B cell (primary cell): ENCODE measurements around the gene OSM. TPM values are rescaled to one million over a fixed set of nuclear protein-coding genes. Genes with fewer than 3 reads are reported as not detected.

Experiments
- ATAC-seq: fragments of 200-7000 bp; cut with Tn5 transposase; one replicate; pipeline ENCODE4 v1.10.0; 2021; ENCODE audit warnings: low read depth, mild to moderate bottlenecking, moderate number of reproducible peaks, moderate library complexity
- CTCF ChIA-PET: fragments of 350-600 bp; sonication (Branson Sonifier 250); formaldehyde crosslinking; loops from one replicate; lab custom pipeline; 2021; ENCODE audit warnings: antibody characterized with exemption, inconsistent platforms; lab: Charles Lee
- POLR2A ChIA-PET: fragments of 350-600 bp; sonication (Branson Sonifier 250); formaldehyde crosslinking; loops from one replicate; lab custom pipeline; 2021; ENCODE audit warnings: antibody characterized with exemption; lab: Charles Lee
- DNase-seq: peaks from one replicate; pipeline ENCODE4 v3.0.0; 2013
- H2AFZ ChIP-seq: 2 replicates; pipeline ENCODE4 v1.6.1; 2012; ENCODE audit warnings: mild to moderate bottlenecking, low read depth, low read length; ENCODE audit not compliant: insufficient read depth, poor library complexity, severe bottlenecking
- H3K27ac ChIP-seq, 2 donors: 1 replicate in 1 of 2; 2 replicates in 1 of 2; pipeline ENCODE4 v1.5.1; 2012 to 2013; ENCODE audit warnings: low read length in 2 of 2, mild to moderate bottlenecking in 2 of 2, moderate library complexity in 1 of 2
- H3K27me3 ChIP-seq, 4 experiments: fragments of 200-600 bp in 1 of 4; sonication (generic) in 1 of 4; replicated peaks in 1 of 4; 1 replicate in 2 of 4; 2 replicates in 2 of 4; pipeline versions ENCODE4 v1.6.1 to v1.7.0; 2013 to 2016; ENCODE audit warnings: low read length in 3 of 4, mild to moderate bottlenecking in 2 of 4, mixed read lengths in 1 of 4, moderate library complexity in 1 of 4; ENCODE audit not compliant: insufficient read depth in 4 of 4, control insufficient read depth in 3 of 4; ENCODE audit errors: control extremely low read depth in 1 of 4
- H3K36me3 ChIP-seq, 2 experiments: replicated peaks in 1 of 2; 1 replicate in 1 of 2; 2 replicates in 1 of 2; pipeline versions ENCODE4 v1.6.1 to v1.7.1; 2013; ENCODE audit warnings: low read length in 1 of 2; ENCODE audit not compliant: insufficient read depth in 2 of 2, control insufficient read depth in 1 of 2; ENCODE audit errors: control extremely low read depth in 1 of 2, extremely low read depth in 1 of 2
- H3K4me1 ChIP-seq, 2 donors: fragments of 200-600 bp in 1 of 2; sonication (generic) in 1 of 2; 1 replicate in 1 of 2; 2 replicates in 1 of 2; pipeline versions ENCODE4 v1.5.1 to v1.6.1; 2013 to 2017; ENCODE audit warnings: low read length in 2 of 2; ENCODE audit not compliant: control insufficient read depth in 2 of 2, insufficient read depth in 2 of 2
- H3K4me2 ChIP-seq: replicated peaks from 2 replicates; pipeline ENCODE3; 2012; ENCODE audit warnings: mild to moderate bottlenecking, low read depth, low read length; ENCODE audit not compliant: poor library complexity, severe bottlenecking
- H3K4me3 ChIP-seq, 5 experiments: fragments of 200-600 bp in 1 of 5; sonication (generic) in 1 of 5; 1 replicate in 3 of 5; 2 replicates in 2 of 5; pipeline versions ENCODE4 v1.5.1 to v1.7.0; 2011 to 2016; ENCODE audit warnings: low read length in 4 of 5, mild to moderate bottlenecking in 4 of 5, low read depth in 2 of 5, control low read depth in 1 of 5, moderate library complexity in 1 of 5; ENCODE audit not compliant: insufficient read depth in 1 of 5; ENCODE audit errors: control extremely low read depth in 1 of 5, extremely low read depth in 1 of 5
- H3K79me2 ChIP-seq: fragments of 200-600 bp; sonication (generic); one replicate; pipeline ENCODE4 v1.6.0; 2016; ENCODE audit warnings: low read length; ENCODE audit not compliant: control insufficient read depth, insufficient read depth
- H3K9ac ChIP-seq: fragments of 200-600 bp; sonication (generic); 2 replicates; pipeline ENCODE4 v1.6.1; 2017; ENCODE audit warnings: mild to moderate bottlenecking, low read length, moderate library complexity
- H3K9me3 ChIP-seq, 3 donors: one replicate each; pipeline versions ENCODE4 v1.6.1 to v1.7.1; 2013; ENCODE audit warnings: low read length in 2 of 3; ENCODE audit not compliant: control insufficient read depth in 2 of 3, insufficient read depth in 1 of 3; ENCODE audit errors: control extremely low read depth in 1 of 3
- H4K20me1 ChIP-seq: 2 replicates; pipeline ENCODE4 v1.6.0; 2012; ENCODE audit warnings: mild to moderate bottlenecking, low read length; ENCODE audit not compliant: insufficient read depth, control insufficient read depth, poor library complexity, severe bottlenecking
- H3K27ac Mint-ChIP-seq: one replicate; pipeline ENCODE4 v1.8.0; 2021; ENCODE audit warnings: mixed read lengths
- H3K27me3 Mint-ChIP-seq: one replicate; pipeline ENCODE4 v1.8.0; 2021; ENCODE audit warnings: mixed read lengths
- H3K4me1 Mint-ChIP-seq: one replicate; pipeline ENCODE4 v1.8.0; 2021; ENCODE audit warnings: mixed read lengths
- H3K4me3 Mint-ChIP-seq: one replicate; pipeline ENCODE4 v1.8.0; 2021; ENCODE audit warnings: mixed read lengths
- H3K9me3 Mint-ChIP-seq: one replicate; pipeline ENCODE4 v1.8.0; 2022; ENCODE audit warnings: mixed read lengths; ENCODE audit not compliant: insufficient read depth
- CTCF ChIP-seq: fragments of 200-600 bp; IDR thresholded peaks from one replicate; pipeline ENCODE4 v1.8.0; 2022; ENCODE audit warnings: antibody characterized with exemption, mild to moderate bottlenecking
- EZH2 ChIP-seq: IDR thresholded peaks from 2 replicates; pipeline ENCODE4 v1.6.1; 2012; ENCODE audit warnings: borderline replicate concordance, low read depth, mild to moderate bottlenecking, moderate library complexity, low read length; ENCODE audit not compliant: insufficient read depth, poor library complexity, severe bottlenecking
- WGBS: methylation state at CpG from one replicate; pipeline ENCODE4 v1.1.5; 2013; ENCODE audit warnings: missing lambda C conversion rate; ENCODE audit not compliant: insufficient coverage; 5-methylcytosine and 5-hydroxymethylcytosine counted together
- intact Hi-C: fragments of 100-400 bp; cut with micrococcal nuclease; formaldehyde crosslinking; loops from one replicate; pipeline ENCODE4 v1.10.0; 2022
- polyA plus RNA-seq: library from polyadenylated mRNA; depleted of rRNA; stranded (reverse); fragments of >200 nt; gene quantifications from 2 replicates; pipeline ENCODE4 v1.2.3, GENCODE V29; 2012
- total RNA-seq, 2 donors: library from RNA; stranded (reverse); fragments of 120-200 nt in 1 of 2; gene quantifications; 1 replicate in 1 of 2; 2 replicates in 1 of 2; pipeline versions ENCODE4 v1.2.3 to v1.2.4, GENCODE V29; 2013 to 2022

OSM gene
- total and polyA plus RNA-seq, 2 donors (not counting 1 experiment from before 2014, with no cell fraction given): 1.8 to 12.5 TPM

DNA sequence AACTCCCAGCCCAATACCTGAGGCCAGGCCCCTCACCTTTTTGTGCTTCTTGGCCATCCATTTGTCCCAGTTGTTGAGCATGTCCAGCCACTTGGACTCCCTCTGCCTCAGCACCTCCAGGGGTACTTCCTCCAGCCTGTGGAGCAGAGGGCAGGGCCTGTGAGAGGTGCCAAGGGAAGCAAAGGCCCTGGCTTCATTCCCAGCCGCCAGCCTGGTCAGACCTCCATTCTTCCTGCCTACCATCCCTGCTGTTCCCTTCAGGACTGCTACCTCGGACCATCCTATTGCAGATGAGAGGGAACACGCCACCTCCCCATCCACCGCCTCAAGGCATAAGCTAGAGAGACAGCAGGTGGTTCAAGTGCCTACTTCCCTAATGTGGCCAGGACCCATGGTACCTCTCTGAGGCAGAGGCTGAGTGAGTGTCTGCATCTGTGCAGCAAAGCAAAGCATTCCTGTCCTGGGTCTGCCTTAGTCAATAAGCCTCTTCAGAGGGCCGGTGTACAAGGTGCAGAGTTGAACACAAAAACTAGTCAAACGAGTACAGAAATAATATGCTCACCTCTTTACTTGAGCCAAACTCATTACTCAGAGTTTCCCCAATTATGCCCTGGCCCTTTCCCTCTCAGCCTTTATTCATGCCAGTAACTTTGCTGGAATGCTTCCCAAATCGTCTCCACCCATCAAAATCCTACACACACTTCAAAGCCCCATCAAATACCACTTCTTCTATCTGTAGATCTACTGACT is 38.0 kb upstream of the OSM start:
- Histone ChIP-seq H3K27ac (peak overlapping the region; percentile 73 to 86), H3K9ac (peak overlapping the region; percentile 50), H3K4me1 (peaks cover 95% of the 10 kb centered on the region in 2 donors), H2AFZ (no peak overlapping the region), H3K4me2 (peak overlapping the region; percentile 83), H3K79me2 (peaks cover 40% of the 10 kb centered on the region), H3K36me3 (peaks cover 4 to 15% of the 10 kb centered on the region in 2 experiments), H3K4me3 (peak overlapping the region in 3 of 5 experiments; percentile 0 to 55 (median 49)), H3K27me3 (no peaks in the 10 kb centered on the region), H4K20me1 (no peaks in the 10 kb centered on the region), H3K9me3 (no peaks in the 10 kb centered on the region)
- ChIA-PET CTCF (interaction anchor here (0.9 to 19.2 kb wide), 5 partner anchors 10 to 83 kb away, joined by 3 to 229 read pairs (median 12); partner anchors contain the start of genes CASTOR1, RNF215 and TBC1D10A), POLR2A (interaction anchor here (0.5 to 8.1 kb wide), 5 partner anchors 9 to 525 kb away, joined by 3 to 56 read pairs (median 5); partner anchors contain the start of genes CASTOR1, CCDC157, SF3A1 and TBC1D10A)
- intact Hi-C loops: loop anchor here (1.0 to 2.0 kb wide), 3 partner anchors 15 to 52 kb away; partner anchors contain the start of genes CASTOR1, CCDC157 and SF3A1
- Mint-ChIP-seq H3K9me3 (no peaks in the 10 kb centered on the region), H3K27ac (peak overlapping the region; percentile 89), H3K4me1 (peaks cover 94% of the 10 kb centered on the region), H3K27me3 (no peaks in the 10 kb centered on the region), H3K4me3 (peak overlapping the region; percentile 80)
- DNase-seq (peak; percentile 79), ATAC-seq (peak; percentile 56)
- TF ChIP-seq CTCF: no peak
- 3% methylated on average over 6 of the region's 7 CpGs for WGBS

DNA sequence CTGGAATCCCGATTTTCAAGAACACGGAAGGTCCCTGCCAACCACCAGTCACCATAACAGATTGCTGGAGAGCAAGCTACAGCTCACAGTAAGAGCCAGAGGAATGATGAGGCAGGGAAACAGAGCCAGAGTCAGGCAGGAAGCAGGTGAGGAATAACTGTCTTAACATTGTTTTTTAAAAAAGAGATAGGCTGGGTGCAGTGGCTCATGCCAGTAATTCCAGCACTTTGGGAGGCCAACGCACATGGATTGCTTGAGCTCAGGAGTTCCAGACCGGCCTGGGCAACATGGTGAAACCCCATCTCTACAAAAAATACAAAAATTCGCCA is 36.1 kb upstream of the OSM start:
- Histone ChIP-seq H3K4me3 (peak overlapping the region in 1 of 5 experiments; percentile 37), H3K27ac (peak overlapping the region; percentile 73 to 86), H3K4me2 (peak overlapping the region; percentile 83), H3K4me1 (peaks cover 76% of the 10 kb centered on the region in 2 donors), H3K79me2 (peaks cover 41% of the 10 kb centered on the region), H3K27me3 (no peaks in the 10 kb centered on the region), H3K9ac (peak overlapping the region; percentile 49), H3K9me3 (no peaks in the 10 kb centered on the region), H4K20me1 (peaks cover 2% of the 10 kb centered on the region), H2AFZ (peak overlapping the region; percentile 2), H3K36me3 (peaks cover 4 to 34% of the 10 kb centered on the region in 2 experiments)
- ChIA-PET CTCF (interaction anchor here (1.1 to 19.2 kb wide), 4 partner anchors 13 to 86 kb away, joined by 4 to 229 read pairs (median 22); partner anchors contain the start of genes CASTOR1, RNF215 and TBC1D10A), POLR2A (interaction anchor here (1.8 to 8.1 kb wide), 3 partner anchors 12 to 54 kb away, joined by 6 to 56 read pairs (median 22); partner anchors contain the start of genes CASTOR1, CCDC157, SF3A1 and TBC1D10A)
- H3K4me1 Mint-ChIP-seq: peaks cover 80% of the 10 kb centered on the region
- WGBS: 79% methylated on average over 2 of the region's 5 CpGs
- no peaks in the 10 kb centered on the region for H3K27me3 Mint-ChIP-seq
- peak overlapping the region; percentile 89 for H3K27ac Mint-ChIP-seq
- ATAC-seq: no peak
- no peak for TF ChIP-seq EZH2
- no peak for TF ChIP-seq CTCF
- no peaks in the 10 kb centered on the region for H3K9me3 Mint-ChIP-seq
- intact Hi-C loops: no loop called here
- peak overlapping the region; percentile 80 for H3K4me3 Mint-ChIP-seq
- no peak for DNase-seq
